RPMI8226 (cell line): ENCODE data around the gene PDCL2.
"Not testable (repeated sequence)": the region's sequence is repeated elsewhere in the genome, so short reads cannot be mapped to it uniquely, and the experiment has no call there.

Source experiments
- DNase-seq: peaks from one replicate; pipeline ENCODE4 v3.0.0-alpha.2; 2015

The PDCL2 gene, protein sequence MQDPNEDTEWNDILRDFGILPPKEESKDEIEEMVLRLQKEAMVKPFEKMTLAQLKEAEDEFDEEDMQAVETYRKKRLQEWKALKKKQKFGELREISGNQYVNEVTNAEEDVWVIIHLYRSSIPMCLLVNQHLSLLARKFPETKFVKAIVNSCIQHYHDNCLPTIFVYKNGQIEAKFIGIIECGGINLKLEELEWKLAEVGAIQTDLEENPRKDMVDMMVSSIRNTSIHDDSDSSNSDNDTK

DNA sequence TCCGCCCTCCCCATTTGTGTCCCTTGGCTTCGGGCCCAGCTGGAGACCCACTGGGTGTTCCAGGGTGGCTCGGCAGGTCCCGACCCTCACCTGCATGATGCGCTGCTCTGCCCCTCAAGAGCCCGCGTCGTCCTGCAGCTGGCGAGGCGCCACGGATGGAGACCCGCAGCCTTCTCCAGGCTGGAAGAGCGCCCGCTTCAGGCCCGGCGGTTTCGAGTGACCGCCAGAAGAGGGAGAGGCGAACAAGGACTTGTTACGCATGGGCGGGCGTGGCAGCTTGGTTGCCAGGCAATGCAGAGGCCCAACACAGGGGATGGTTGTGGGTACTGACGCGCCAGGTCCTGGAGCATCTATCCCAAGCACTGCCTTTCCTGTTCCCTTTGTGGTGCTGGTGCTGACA is at the start of gene PDCL2:
PDCL2 (minus strand) TSS at position 232 of the 400 bp plus-strand sequence; CDS start at position 96, 136 bp downstream.
- no peak for DNase-seq

- no peak for DNase-seq
Observed at GRCh38 chr4:55637272-55637820, 45.3 kb upstream of the PDCL2 start.

- no peak for DNase-seq
Observed at GRCh38 chr4:55636656-55636999, 44.6 kb upstream of the PDCL2 start.

DNA sequence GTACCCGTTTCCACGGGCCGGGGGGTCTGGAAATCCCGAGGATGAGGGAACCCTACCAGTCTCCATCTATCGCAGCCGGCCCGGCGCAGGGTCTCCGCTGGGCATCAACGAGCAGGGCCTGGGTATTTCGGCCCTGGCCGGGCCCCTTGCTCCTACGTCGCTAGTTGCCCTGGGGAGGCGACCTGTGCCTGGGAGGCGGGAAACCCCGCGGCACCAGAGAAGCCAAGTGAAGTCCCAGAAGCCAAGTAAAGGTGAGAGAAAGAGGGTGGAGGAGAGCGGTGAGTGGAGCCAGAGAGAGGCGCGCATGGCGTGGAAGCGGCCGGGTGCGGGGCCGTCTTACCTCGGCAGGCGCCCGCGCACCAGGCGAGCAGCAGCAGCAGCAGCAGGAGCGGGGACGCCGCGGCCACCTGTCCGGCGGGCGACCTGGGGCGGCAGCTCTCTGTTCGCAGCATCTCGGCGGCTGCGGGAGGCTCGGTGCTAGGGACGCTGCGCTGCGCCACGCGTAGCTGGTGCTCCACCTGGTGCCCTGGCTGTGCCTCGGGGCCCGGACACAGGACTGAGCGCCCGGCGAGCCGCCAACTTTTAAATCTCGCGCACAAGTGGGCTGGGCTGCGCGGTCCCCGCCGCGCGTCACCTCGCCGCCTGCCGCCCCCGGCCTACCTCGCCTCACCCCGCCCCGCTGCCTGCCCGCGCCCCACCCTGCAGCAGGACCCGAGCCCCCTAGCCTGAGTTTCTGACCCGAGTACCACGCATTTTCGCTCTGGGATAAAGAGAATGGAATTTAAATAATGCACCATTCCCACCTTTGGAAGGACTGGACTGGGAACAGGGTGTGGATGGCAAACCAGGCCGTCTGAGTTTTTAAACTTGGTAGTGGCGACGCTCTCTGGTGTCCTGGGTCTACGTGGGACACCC is 44.0 kb upstream of the PDCL2 start, which contains the start of gene NMU:
NMU (minus strand) TSS at position 558 of the 915 bp plus-strand sequence; CDS start at position 452, 106 bp downstream.
- DNase-seq = peak; percentile 74

GRCh38 chr4:55635282-55635681 is 43.2 kb upstream of the PDCL2 start:
- no peak for DNase-seq

- DNase-seq = no peak
Observed at GRCh38 chr4:55634417-55635128, 42.5 kb upstream of the PDCL2 start.

DNA sequence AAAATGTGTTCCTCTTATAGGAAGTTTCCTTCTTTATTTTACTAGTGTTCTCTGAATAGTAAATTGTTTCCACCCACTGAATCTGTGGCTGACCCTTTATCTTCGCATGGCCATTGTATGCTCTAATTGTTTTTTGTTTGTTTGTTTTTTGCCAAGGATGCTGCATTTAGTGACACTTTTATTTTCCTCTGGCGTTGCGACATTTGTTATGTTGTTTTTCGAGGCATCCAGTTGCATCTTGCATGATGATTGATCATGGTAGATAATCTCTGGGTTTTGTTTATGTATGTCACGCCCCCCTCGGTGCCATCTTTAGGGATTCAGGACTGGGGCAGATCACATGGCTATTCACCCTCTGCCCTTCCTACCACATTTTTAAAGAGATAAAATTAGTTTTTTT is 41.9 kb upstream of the PDCL2 start:
- no peak for DNase-seq

- no peak for DNase-seq
Observed at GRCh38 chr4:55625835-55626234, 33.8 kb upstream of the PDCL2 start.

- not testable (repeated sequence) for DNase-seq
Observed at GRCh38 chr4:55624063-55624462, 32.0 kb upstream of the PDCL2 start.

- DNase-seq = no peak
Observed at GRCh38 chr4:55618546-55619143, 26.6 kb upstream of the PDCL2 start.

DNA sequence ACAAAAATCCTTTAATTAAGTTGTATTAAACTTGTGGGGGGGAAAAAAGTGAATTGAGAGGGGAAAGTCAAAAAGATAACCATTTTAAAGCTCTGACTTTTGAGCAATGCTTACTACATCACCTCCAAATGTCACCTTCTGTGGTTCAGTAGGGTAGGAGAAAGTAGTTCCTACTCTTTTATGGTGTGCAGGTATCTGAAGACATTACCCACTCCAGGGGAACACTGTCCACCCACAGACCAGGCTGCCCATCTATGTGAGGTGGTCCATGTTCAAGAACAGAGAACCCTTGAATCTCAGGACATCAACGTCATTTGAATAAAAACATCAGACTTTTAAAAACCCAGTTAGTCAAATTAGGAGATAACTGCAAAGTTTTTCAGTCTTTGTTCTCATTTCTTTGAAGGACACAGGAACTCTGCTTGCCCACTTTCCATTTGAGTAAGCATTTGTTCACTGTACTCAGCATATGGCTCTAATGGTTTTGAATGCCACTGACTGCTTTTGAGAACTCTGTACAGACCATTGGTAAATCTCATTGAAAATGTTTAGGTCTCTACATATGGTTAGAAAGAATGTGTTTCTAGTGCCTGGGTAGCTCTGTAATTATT is 25.6 kb upstream of the PDCL2 start:
- DNase-seq = no peak

- no peak for DNase-seq
Observed at GRCh38 chr4:55615008-55615407, 23.0 kb upstream of the PDCL2 start.

- no peak for DNase-seq
Observed at GRCh38 chr4:55613621-55614020, 21.6 kb upstream of the PDCL2 start.

- no peak for DNase-seq
Observed at GRCh38 chr4:55612341-55612740, 20.3 kb upstream of the PDCL2 start.

DNA sequence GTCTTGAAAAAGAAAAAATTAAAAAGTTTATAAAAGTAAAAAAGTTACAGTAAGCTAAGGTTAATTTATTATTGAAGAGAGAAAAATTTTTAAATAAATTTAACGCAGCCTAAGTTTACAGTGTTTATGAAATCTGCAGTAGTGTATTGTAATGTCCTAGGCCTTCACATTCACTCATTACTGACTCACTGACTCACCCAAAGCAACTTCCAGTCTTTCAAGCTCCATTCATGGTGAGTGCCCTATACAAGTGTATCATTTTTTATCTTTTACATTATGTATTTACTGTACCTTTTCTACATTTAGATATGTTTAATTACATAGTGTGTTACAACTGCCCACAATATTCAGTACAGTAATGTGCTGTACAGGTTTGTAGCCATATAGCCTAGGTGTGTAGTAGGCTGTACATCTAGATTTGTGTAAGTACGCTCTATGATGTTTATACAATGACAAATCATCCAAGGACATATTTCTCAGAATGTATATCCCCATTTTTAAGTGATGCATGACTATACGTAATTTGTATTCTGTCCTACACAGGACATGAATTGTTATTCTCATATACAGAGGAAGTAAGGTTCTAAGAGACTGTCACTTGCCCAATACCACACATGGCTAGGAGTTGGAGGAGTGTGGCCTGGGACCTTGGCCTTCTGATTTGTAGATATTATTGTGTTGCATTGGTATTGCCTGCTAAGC is 19.5 kb upstream of the PDCL2 start:
- DNase-seq = no peak

DNA sequence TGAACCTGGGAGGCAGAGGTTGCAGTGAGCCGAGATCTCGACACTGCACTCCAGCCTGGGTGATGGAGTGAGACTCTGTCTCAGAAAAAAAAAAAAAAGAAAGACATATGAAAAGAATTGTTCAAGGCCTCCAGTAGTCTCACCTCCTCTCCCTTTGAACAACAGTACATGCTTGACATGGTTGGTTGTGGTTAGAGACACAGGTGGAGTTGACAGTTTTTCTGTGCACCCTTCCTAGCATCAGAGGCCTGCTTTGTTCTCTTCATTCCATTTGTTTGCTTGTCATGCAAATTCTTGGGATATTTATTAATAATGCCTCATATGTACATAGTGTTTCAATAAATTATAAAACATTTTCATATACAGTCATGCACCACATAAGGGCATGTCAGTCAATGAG is 18.3 kb upstream of the PDCL2 start:
- no peak for DNase-seq

- no peak for DNase-seq
Observed at GRCh38 chr4:55609393-55609866, 17.4 kb upstream of the PDCL2 start.

DNA sequence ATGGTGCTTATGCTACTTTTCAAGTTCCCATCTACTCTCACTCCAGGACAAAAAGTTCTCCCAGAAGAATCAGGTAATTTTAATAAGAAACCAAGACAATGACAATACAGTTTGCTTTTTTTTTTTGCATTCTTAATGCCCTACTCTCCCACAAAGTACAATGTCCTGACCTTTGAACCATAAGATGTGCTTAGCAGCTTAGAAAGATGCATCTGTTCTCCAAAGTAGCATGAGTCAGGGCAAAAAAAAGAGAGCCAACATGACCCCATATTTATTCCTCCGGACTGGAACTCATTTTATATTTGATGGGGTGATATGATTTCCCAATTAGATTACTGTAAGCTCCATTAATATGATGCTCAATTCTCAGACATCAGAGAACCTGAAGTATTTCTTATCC is 16.5 kb upstream of the PDCL2 start:
- DNase-seq = no peak

DNA sequence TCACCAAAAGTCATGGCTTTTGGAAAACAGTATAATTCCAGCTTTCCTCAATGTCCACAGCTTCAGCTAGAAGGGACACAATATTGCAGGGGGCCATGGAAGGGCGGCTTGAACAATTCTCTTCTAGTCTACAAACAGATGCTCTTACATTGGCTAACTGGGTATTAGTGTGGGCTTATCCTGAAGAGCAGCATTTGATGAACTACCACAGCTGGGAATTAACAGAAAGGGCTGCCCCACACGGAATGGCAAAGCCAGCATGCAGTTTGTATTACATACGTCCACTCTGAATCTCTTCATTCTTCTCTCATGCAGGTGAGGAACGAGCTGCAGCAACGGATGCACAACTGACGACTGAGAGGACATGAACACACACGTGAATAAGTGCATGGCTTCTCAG is 13.0 kb upstream of the PDCL2 start:
- DNase-seq = no peak

- no peak for DNase-seq
Observed at GRCh38 chr4:55600640-55601039, 8.6 kb upstream of the PDCL2 start.

DNA sequence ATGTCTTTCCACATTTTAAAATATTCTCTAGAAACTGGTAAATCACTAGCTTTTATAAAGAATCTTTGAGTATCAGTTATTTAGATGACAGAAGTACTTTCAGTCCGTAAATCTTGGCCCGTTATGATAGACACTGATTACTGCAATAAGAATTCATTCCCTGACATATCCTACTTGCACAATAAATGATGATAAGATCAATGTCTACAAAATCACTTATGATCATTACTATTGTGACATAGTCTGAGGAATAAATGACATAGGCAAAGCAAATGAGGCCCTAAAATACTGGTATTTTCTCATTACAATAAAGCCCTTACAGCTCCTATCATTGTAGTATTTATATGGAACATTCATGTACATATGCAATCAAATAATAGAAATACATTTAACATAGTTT is 6.6 kb upstream of the PDCL2 start:
- no peak for DNase-seq

DNA sequence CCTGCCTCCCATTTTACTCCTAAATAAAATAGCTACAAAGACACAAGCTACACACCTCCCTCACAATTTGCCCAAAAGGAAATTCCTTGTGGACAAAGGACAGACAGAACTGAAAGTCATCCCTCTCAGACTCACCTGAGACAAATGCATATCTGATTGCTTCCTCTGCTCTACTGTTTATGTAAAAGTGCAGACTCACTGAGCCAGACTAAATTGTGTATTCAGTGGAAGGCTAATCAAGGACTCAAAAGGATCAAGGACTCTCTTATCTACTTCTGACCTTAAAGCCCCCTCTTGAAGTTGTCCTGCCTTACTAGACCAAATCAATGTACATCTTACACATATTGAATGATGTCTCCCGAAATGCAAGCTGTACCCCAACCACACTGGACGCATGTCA is 3.9 kb downstream of the PDCL2 start:
- DNase-seq = no peak
